Measurements from ENCODE around the gene ACMSD.

GRCh38 chr2:134863446-134863845, 25.0 kb downstream of the ACMSD start:
- no peak for TF ChIP-seq EP300 (IDR thresholded peaks at IDR 0.05)
- no peak for TF ChIP-seq POLR2A (IDR thresholded peaks at IDR 0.05)

All from tibial nerve (tissue), 3 donors.